Neuronal stem cell (in vitro differentiated cells): ENCODE data around the gene OSGIN1.

ENCODE experiments used
- DNase-seq: peaks from one replicate; pipeline ENCODE4 v3.0.0-alpha.2; 2013; ENCODE audit warnings: low spot score
- H2AFZ ChIP-seq: one replicate; pipeline ENCODE4 v1.6.1; 2013; ENCODE audit warnings: mild to moderate bottlenecking, low read length, inconsistent platforms
- H2AK5ac ChIP-seq: 2 replicates; pipeline ENCODE4 v1.6.1; 2013; ENCODE audit warnings: low read depth, mild to moderate bottlenecking, inconsistent platforms, low read length, moderate library complexity, mixed read lengths
- H2BK120ac ChIP-seq: 2 replicates; pipeline ENCODE4 v1.6.1; 2013; ENCODE audit warnings: low read depth, mild to moderate bottlenecking, inconsistent platforms, low read length, moderate library complexity, mixed read lengths
- H2BK12ac ChIP-seq: one replicate; pipeline ENCODE4 v1.6.1; 2013; ENCODE audit warnings: low read length, inconsistent platforms
- H2BK15ac ChIP-seq: 2 replicates; pipeline ENCODE4 v1.6.1; 2013; ENCODE audit warnings: mild to moderate bottlenecking, low read length, inconsistent platforms, mixed read lengths
- H2BK5ac ChIP-seq: one replicate; pipeline ENCODE4 v1.6.1; 2013; ENCODE audit warnings: inconsistent platforms, mild to moderate bottlenecking, low read length, moderate library complexity
- H3K14ac ChIP-seq: one replicate; pipeline ENCODE4 v1.6.1; 2013; ENCODE audit warnings: low read length, inconsistent platforms
- H3K18ac ChIP-seq: 2 replicates; pipeline ENCODE4 v1.6.1; 2013; ENCODE audit warnings: low read length, inconsistent platforms
- H3K23ac ChIP-seq: 2 replicates; pipeline ENCODE4 v1.6.1; 2013; ENCODE audit warnings: low read depth, mild to moderate bottlenecking, mixed read lengths, low read length, inconsistent platforms; ENCODE audit not compliant: poor library complexity
- H3K27ac ChIP-seq: replicated peaks from 3 replicates; pipeline ENCODE4 v1.5.1; 2013; ENCODE audit warnings: low read length, inconsistent platforms
- H3K27me3 ChIP-seq, 3 experiments: 2 replicates each; pipeline ENCODE4 v1.6.1; 2013; ENCODE audit warnings: low read length in 3 of 3, mild to moderate bottlenecking in 2 of 3, inconsistent platforms in 1 of 3, low read depth in 1 of 3, mixed read lengths in 1 of 3, moderate library complexity in 1 of 3; ENCODE audit not compliant: control insufficient read depth in 3 of 3, insufficient read depth in 3 of 3
- H3K36me3 ChIP-seq, 2 donors: replicated peaks in 1 of 2; 2 replicates each; pipeline ENCODE4 v1.6.1; 2013; ENCODE audit warnings: low read length in 2 of 2; ENCODE audit not compliant: control insufficient read depth in 2 of 2, insufficient read depth in 2 of 2
- H3K4ac ChIP-seq: 2 replicates; pipeline ENCODE4 v1.6.1; 2013; ENCODE audit warnings: inconsistent platforms, mild to moderate bottlenecking, low read length, moderate library complexity
- H3K4me1 ChIP-seq, 2 donors: 1 replicate in 1 of 2; 2 replicates in 1 of 2; pipeline ENCODE4 v1.6.1; 2013; ENCODE audit warnings: low read length in 2 of 2, low read depth in 1 of 2; ENCODE audit not compliant: control insufficient read depth in 2 of 2, insufficient read depth in 1 of 2
- H3K4me2 ChIP-seq: one replicate; pipeline ENCODE4 v1.6.1; 2013; ENCODE audit warnings: mild to moderate bottlenecking, low read length, inconsistent platforms; ENCODE audit not compliant: insufficient read depth, poor library complexity, severe bottlenecking
- H3K4me3 ChIP-seq, 2 donors: 2 replicates each; pipeline ENCODE4 v1.5.1; 2013; ENCODE audit warnings: low read length in 2 of 2, mild to moderate bottlenecking in 2 of 2, inconsistent platforms in 1 of 2, moderate library complexity in 1 of 2
- H3K79me1 ChIP-seq: one replicate; pipeline ENCODE4 v1.6.1; 2013; ENCODE audit warnings: low read depth, mild to moderate bottlenecking, inconsistent platforms, low read length, moderate library complexity
- H3K9ac ChIP-seq: one replicate; pipeline ENCODE4 v1.6.1; 2013; ENCODE audit warnings: mild to moderate bottlenecking, low read depth, low read length, inconsistent platforms; ENCODE audit not compliant: poor library complexity
- H3K9me3 ChIP-seq, 2 donors: replicated peaks in 1 of 2; 2 replicates each; pipeline versions ENCODE3 to v1.6.1; 2013; ENCODE audit warnings: low read length in 2 of 2, mild to moderate bottlenecking in 2 of 2, inconsistent platforms in 1 of 2, low read depth in 1 of 2, mixed read lengths in 1 of 2, moderate library complexity in 1 of 2; ENCODE audit not compliant: control insufficient read depth in 2 of 2, insufficient read depth in 1 of 2
- H4K8ac ChIP-seq: one replicate; pipeline ENCODE4 v1.6.1; 2013; ENCODE audit warnings: low read depth, mild to moderate bottlenecking, inconsistent platforms, low read length, moderate library complexity
- H4K91ac ChIP-seq: one replicate; pipeline ENCODE4 v1.6.1; 2013; ENCODE audit warnings: low read length, low read depth, mild to moderate bottlenecking, inconsistent platforms; ENCODE audit not compliant: poor library complexity
- WGBS, 2 donors: extraction: QIAGEN DNeasy Blood & Tissue Kit; methylation state at CpG; one replicate each; pipeline ENCODE4 v1.1.7; 2013; ENCODE audit warnings: missing lambda C conversion rate in 2 of 2, mixed read lengths in 1 of 2; ENCODE audit not compliant: insufficient read length in 2 of 2, insufficient replicate concordance in 1 of 2; ENCODE audit errors: extremely low coverage in 2 of 2; 5-methylcytosine and 5-hydroxymethylcytosine counted together

The OSGIN1 gene

GRCh38 chr16:83992624-83993023, 39.6 kb downstream of the OSGIN1 start:
- no peak overlapping the region for H2AFZ ChIP-seq
- no peak overlapping the region for H2BK120ac ChIP-seq
- no CpG with 5 or more reads among the region's 6 CpGs for WGBS, 2 donors
- H3K27ac ChIP-seq = no peak overlapping the region
- H3K4me1 ChIP-seq = peaks cover 21 to 57% of the 10 kb centered on the region in 2 donors
- H3K4me3 ChIP-seq = no peak overlapping the region
- H3K9ac ChIP-seq = no peak overlapping the region
- no peak overlapping the region for H3K23ac ChIP-seq
- H2BK15ac ChIP-seq = no peak overlapping the region
- H3K9me3 ChIP-seq = no peaks in the 10 kb centered on the region
- H2AK5ac ChIP-seq = no peak overlapping the region
- H3K14ac ChIP-seq = no peak overlapping the region
- no peak overlapping the region for H3K18ac ChIP-seq
- no peaks in the 10 kb centered on the region for H3K27me3 ChIP-seq
- H3K4ac ChIP-seq = no peak overlapping the region
- peaks cover 6% of the 10 kb centered on the region for H3K79me1 ChIP-seq
- no peak overlapping the region for H2BK5ac ChIP-seq
- no peak overlapping the region for H4K91ac ChIP-seq
- H3K36me3 ChIP-seq = peaks cover 2 to 17% of the 10 kb centered on the region in 2 donors
- H4K8ac ChIP-seq = no peak overlapping the region
- H3K4me2 ChIP-seq = no peak overlapping the region
- no peak overlapping the region for H2BK12ac ChIP-seq
- no peak for DNase-seq

GRCh38 chr16:83994087-83994486, 41.0 kb downstream of the OSGIN1 start:
- Histone ChIP-seq H3K9ac (no peak overlapping the region), H3K18ac (no peak overlapping the region), H3K79me1 (peaks cover 6% of the 10 kb centered on the region), H2BK5ac (peak overlapping the region; percentile 35), H3K9me3 (no peaks in the 10 kb centered on the region), H2BK15ac (peak overlapping the region; percentile 59), H3K4me2 (no peak overlapping the region), H4K91ac (no peak overlapping the region), H3K36me3 (peaks cover 2 to 22% of the 10 kb centered on the region in 2 donors), H3K27ac (no peak overlapping the region), H3K4me1 (peaks cover 21 to 54% of the 10 kb centered on the region in 2 donors), H3K27me3 (no peaks in the 10 kb centered on the region), H3K23ac (no peak overlapping the region), H2BK12ac (no peak overlapping the region), H2AFZ (no peak overlapping the region), H2AK5ac (peak overlapping the region; percentile 90), H2BK120ac (no peak overlapping the region), H3K14ac (no peak overlapping the region), H3K4ac (no peak overlapping the region), H4K8ac (no peak overlapping the region), H3K4me3 (no peak overlapping the region)
- WGBS, 2 donors = no CpG with 5 or more reads among the region's 8 CpGs
- no peak for DNase-seq

GRCh38 chr16:83994703-83995102, 41.7 kb downstream of the OSGIN1 start:
- Histone ChIP-seq H3K4me1 (peaks cover 18 to 48% of the 10 kb centered on the region in 2 donors), H2AK5ac (no peak overlapping the region), H2AFZ (no peak overlapping the region), H3K4me3 (no peak overlapping the region), H2BK15ac (peak overlapping the region; percentile 34), H3K9me3 (no peaks in the 10 kb centered on the region), H3K4ac (no peak overlapping the region), H3K79me1 (peaks cover 6% of the 10 kb centered on the region), H3K18ac (peak overlapping the region; percentile 20), H4K91ac (no peak overlapping the region), H4K8ac (no peak overlapping the region), H2BK12ac (no peak overlapping the region), H3K27me3 (no peaks in the 10 kb centered on the region), H3K14ac (no peak overlapping the region), H2BK5ac (peak overlapping the region; percentile 35), H3K27ac (no peak overlapping the region), H3K4me2 (no peak overlapping the region), H3K23ac (no peak overlapping the region), H2BK120ac (no peak overlapping the region), H3K9ac (no peak overlapping the region), H3K36me3 (peaks cover 2 to 22% of the 10 kb centered on the region in 2 donors)
- no peak for DNase-seq
- WGBS, 2 donors = no CpG with 5 or more reads among the region's 13 CpGs

GRCh38 chr16:83995754-83996153, 42.7 kb downstream of the OSGIN1 start:
- Histone ChIP-seq H3K4me1 (peaks cover 21 to 42% of the 10 kb centered on the region in 2 donors), H3K4me3 (no peak overlapping the region), H3K23ac (no peak overlapping the region), H3K27ac (no peak overlapping the region), H3K36me3 (peaks cover 0 to 18% of the 10 kb centered on the region in 2 donors), H3K27me3 (no peaks in the 10 kb centered on the region), H2BK120ac (no peak overlapping the region), H3K4ac (no peak overlapping the region), H4K91ac (no peak overlapping the region), H2BK15ac (no peak overlapping the region), H2BK12ac (no peak overlapping the region), H2AK5ac (no peak overlapping the region), H2BK5ac (no peak overlapping the region), H2AFZ (peak overlapping the region; percentile 19), H3K79me1 (peaks cover 6% of the 10 kb centered on the region), H3K9me3 (no peaks in the 10 kb centered on the region), H3K9ac (no peak overlapping the region), H3K4me2 (peak overlapping the region; percentile 35), H4K8ac (no peak overlapping the region), H3K14ac (no peak overlapping the region), H3K18ac (no peak overlapping the region)
- peak; percentile 78 for DNase-seq
- no CpG with 5 or more reads among the region's 21 CpGs for WGBS, 2 donors
